Immature natural killer cell (primary cell): ENCODE measurements around the gene DNAJC12. TPM values are rescaled to one million over a fixed set of nuclear protein-coding genes. Genes with fewer than 3 reads are reported as not detected.

Experiments used
- polyA plus RNA-seq, 3 donors: library from polyadenylated mRNA; unstranded; fragments of 300-500 nt; fragmentation: Illumina TruSeq; gene quantifications; one replicate each; pipeline ENCODE4 v1.2.3, GENCODE V29; 2021

DNAJC12 gene
- polyA plus RNA-seq, 3 donors from 2014 or later: 0.44 TPM; not detected in 2

Other genes starting within 250 kb of the DNAJC12 start
- not detected for gene CTNNA3, start 142.0 kb downstream of the DNAJC12 start, polyA plus RNA-seq
- 10 to 100 TPM in 1 of 3 donors, 1 to 10 TPM in 2; 3.4 to 16.2 (median 7.3) TPM for gene SIRT1, start 46.5 kb upstream of the DNAJC12 start, polyA plus RNA-seq
- 10 to 100 TPM in 2 of 3 donors, 1 to 10 TPM in 1; 9.6 to 20.7 (median 12.7) TPM for gene HERC4, start 237.1 kb upstream of the DNAJC12 start, polyA plus RNA-seq